SK-N-SH (cell line): ENCODE measurements around the gene PMIS2. TPM values are rescaled to one million over a fixed set of nuclear protein-coding genes. Genes with fewer than 3 reads are reported as not detected.

Experiments used
- CTCF ChIA-PET: fragments of 300-600, 350-600 bp; formaldehyde crosslinking; extraction: SDS; loops from one replicate; lab custom pipeline; 2021; lab: Yijun Ruan, JAX
- POLR2A ChIA-PET: fragments of 350-600 bp; sonication (Branson Sonifier 250); formaldehyde crosslinking; extraction: SDS; loops from one replicate; lab custom pipeline; 2020; ENCODE audit warnings: antibody characterized with exemption, inconsistent platforms; lab: Yijun Ruan, JAX
- DNase-seq: peaks from one replicate; pipeline ENCODE4 v3.0.0; 2012
- H2AFZ ChIP-seq: fragments of 200-600 bp; sonication (generic); 2 replicates; pipeline ENCODE4 v1.8.1; 2016; ENCODE audit warnings: antibody characterized with exemption, mild to moderate bottlenecking, low read depth
- H3F3A ChIP-seq: fragments of 200-600 bp; sonication (generic); replicated peaks from 2 replicates; pipeline ENCODE3; 2016; ENCODE audit warnings: antibody characterized with exemption, mild to moderate bottlenecking; ENCODE audit not compliant: insufficient read depth
- H3K27ac ChIP-seq, 2 experiments: fragments of 200-500 bp in 1 of 2; fragments of 200-600 bp in 1 of 2; sonication (Bioruptor generic) in 1 of 2; sonication (generic), shearing (Covaris generic) in 1 of 2; 2 replicates each; pipeline versions ENCODE4 v1.5.1 to v1.6.1; 2014 to 2016; ENCODE audit warnings: low read depth in 2 of 2, inconsistent platforms in 1 of 2, low read length in 1 of 2, mild to moderate bottlenecking in 1 of 2, mixed read lengths in 1 of 2
- H3K27me3 ChIP-seq: fragments of 200-600 bp; sonication (generic), shearing (Covaris generic); 2 replicates; pipeline ENCODE4 v1.6.1; 2016; ENCODE audit warnings: mixed run types; ENCODE audit not compliant: insufficient read depth
- H3K36me3 ChIP-seq, 2 experiments: fragments of 200-500 bp in 1 of 2; fragments of 200-600 bp in 1 of 2; sonication (Bioruptor generic) in 1 of 2; sonication (generic) in 1 of 2; replicated peaks in 1 of 2; 2 replicates each; pipeline versions ENCODE3 to v1.5.1; 2014 to 2016; ENCODE audit warnings: low read length in 1 of 2, mild to moderate bottlenecking in 1 of 2; ENCODE audit not compliant: insufficient read depth in 2 of 2, control insufficient read depth in 1 of 2
- H3K4me1 ChIP-seq, 2 experiments: fragments of 200-500 bp in 1 of 2; fragments of 200-600 bp in 1 of 2; sonication (Bioruptor generic) in 1 of 2; sonication (generic), shearing (Covaris generic) in 1 of 2; 2 replicates each; pipeline versions ENCODE4 v1.5.1 to v1.6.1; 2014 to 2016; ENCODE audit warnings: low read depth in 1 of 2, low read length in 1 of 2, mixed run types in 1 of 2; ENCODE audit not compliant: insufficient read depth in 2 of 2, control insufficient read depth in 1 of 2
- H3K4me2 ChIP-seq: fragments of 200-600 bp; sonication (generic), shearing (Covaris generic); 2 replicates; pipeline ENCODE4 v1.6.1; 2017; ENCODE audit warnings: mixed run types
- H3K4me3 ChIP-seq, 2 experiments: fragments of 200-500 bp in 1 of 2; fragments of 200-600 bp in 1 of 2; sonication (Bioruptor generic) in 1 of 2; sonication (generic), shearing (Covaris generic) in 1 of 2; 2 replicates each; pipeline versions ENCODE4 v1.5.1 to v1.8.1; 2014 to 2016; ENCODE audit warnings: low read depth in 2 of 2, inconsistent platforms in 1 of 2, low read length in 1 of 2, mild to moderate bottlenecking in 1 of 2, mixed read lengths in 1 of 2, moderate library complexity in 1 of 2
- H3K79me2 ChIP-seq: fragments of 200-600 bp; sonication (generic); 2 replicates; pipeline ENCODE4 v1.8.1; 2017; ENCODE audit warnings: mild to moderate bottlenecking; ENCODE audit not compliant: insufficient read depth
- H3K9ac ChIP-seq: fragments of 200-600 bp; sonication (generic); 2 replicates; pipeline ENCODE4 v1.6.1; 2017; ENCODE audit warnings: mixed run types
- H3K9me2 ChIP-seq: fragments of 200-600 bp; sonication (generic); 2 replicates; pipeline ENCODE4 v1.6.1; 2017; ENCODE audit warnings: mixed run types
- H3K9me3 ChIP-seq: fragments of 200-600 bp; sonication (generic); 2 replicates; pipeline ENCODE4 v1.6.1; 2017; ENCODE audit warnings: mixed run types, mild to moderate bottlenecking, moderate library complexity
- H4K20me1 ChIP-seq: fragments of 200-600 bp; sonication (generic); 2 replicates; pipeline ENCODE4 v1.6.1; 2017; ENCODE audit warnings: mild to moderate bottlenecking, mixed run types; ENCODE audit not compliant: insufficient read depth
- ELF1 ChIP-seq: IDR thresholded peaks from 2 replicates; pipeline ENCODE4 v1.4.0; 2012
- EZH2phosphoT487 ChIP-seq: fragments of 200-600 bp; sonication (generic); IDR thresholded peaks from 2 replicates; pipeline ENCODE4 v1.6.1; 2017; ENCODE audit warnings: low read depth, mixed run types, mild to moderate bottlenecking, antibody characterized with exemption, moderate library complexity, borderline replicate concordance
- FOSL2 ChIP-seq: IDR thresholded peaks from 2 replicates; pipeline ENCODE4 v1.4.0; 2012; ENCODE audit warnings: low read depth, mild to moderate bottlenecking, moderate library complexity, borderline replicate concordance
- FOXJ3 ChIP-seq: sonication (generic); formaldehyde crosslinking; IDR thresholded peaks from 2 replicates; pipeline ENCODE4 v1.5.1; 2020; ENCODE audit warnings: mild to moderate bottlenecking, missing genetic modification reagents
- FOXM1 ChIP-seq: IDR thresholded peaks from 2 replicates; pipeline ENCODE4 v1.4.0; 2012; ENCODE audit warnings: low read depth, mild to moderate bottlenecking
- POLR2AphosphoS5 ChIP-seq: IDR thresholded peaks from 2 replicates; pipeline ENCODE4 v1.6.1; 2012; ENCODE audit warnings: low read depth, low read length
- RCOR1 ChIP-seq: fragments of 150-350 bp; IDR thresholded peaks from 2 replicates; pipeline ENCODE4 v1.6.1; 2017; ENCODE audit warnings: antibody characterized with exemption, low read length
- TAF1 ChIP-seq: IDR thresholded peaks from 2 replicates; pipeline ENCODE4 v1.6.1; 2012; ENCODE audit warnings: low read depth, mild to moderate bottlenecking, low read length, moderate library complexity, borderline replicate concordance
- TCF12 ChIP-seq: IDR thresholded peaks from 2 replicates; pipeline ENCODE4 v1.4.0; 2012
- TEAD4 ChIP-seq: IDR thresholded peaks from 2 replicates; pipeline ENCODE4 v1.4.0; 2012; ENCODE audit warnings: mild to moderate bottlenecking, borderline replicate concordance; ENCODE audit not compliant: insufficient read depth
- USF2 ChIP-seq: fragments of 150-350 bp; IDR thresholded peaks from 2 replicates; pipeline ENCODE4 v1.6.1; 2017; ENCODE audit warnings: antibody characterized with exemption, low read length, low read depth, borderline replicate concordance
- YY1 ChIP-seq: IDR thresholded peaks from 2 replicates; pipeline ENCODE4 v1.4.0; 2012; ENCODE audit warnings: low read depth, mild to moderate bottlenecking
- WGBS: methylation state at CpG from one replicate; pipeline ENCODE4 v1.1.6; 2017; ENCODE audit warnings: low lambda C conversion rate; 5-methylcytosine and 5-hydroxymethylcytosine counted together
- polyA plus RNA-seq, 3 experiments: library from polyadenylated mRNA; depleted of rRNA; stranded (reverse); fragments of >200 nt; gene quantifications; 2 replicates each; pipeline ENCODE4 v1.2.3, GENCODE V29; 2012
- TF ChIP-seq, protein P1 (sequence below): IDR thresholded peaks from 2 replicates; pipeline ENCODE4 v1.4.0; 2012; ENCODE audit warnings: low read depth, borderline replicate concordance
- TF ChIP-seq, protein P2 (sequence below): IDR thresholded peaks from 2 replicates; pipeline ENCODE4 v1.4.0; 2012; ENCODE audit warnings: low read depth
- TF ChIP-seq, protein P3 (sequence below): IDR thresholded peaks from 2 replicates; pipeline ENCODE4 v1.6.1; 2012; ENCODE audit warnings: mild to moderate bottlenecking, low read depth, low read length, moderate library complexity

Gene PMIS2
- polyA plus RNA-seq, 1 of the 3 experiments (the other 2 are of a cell fraction) = not detected

GRCh38 chr19:35609851-35610353 lies 23.9 kb downstream of the PMIS2 start:
- Histone ChIP-seq H2AFZ (no peak overlapping the region), H3K4me1 (peaks cover 0 to 10% of the 10 kb centered on the region in 2 experiments; a peak in 1 of 4 replicates), H3K9me2 (no peaks in the 10 kb centered on the region), H3F3A (no peaks in the 10 kb centered on the region), H3K4me3 (no peak overlapping the region), H3K9me3 (0 out of 2 replicates have a peak, but pooled peaks cover 4% of the 10 kb centered on the region), H3K4me2 (no peak overlapping the region), H3K79me2 (peaks cover 3% of the 10 kb centered on the region; the same call in 1 of the 2 replicates), H3K36me3 (no peaks in the 10 kb centered on the region), H3K9ac (no peak overlapping the region), H3K27ac (no peak overlapping the region), H4K20me1 (no peaks in the 10 kb centered on the region), H3K27me3 (no peaks in the 10 kb centered on the region)
- POLR2A ChIA-PET = no interaction called here
- DNase-seq = no peak
- TF ChIP-seq, protein P1, sequence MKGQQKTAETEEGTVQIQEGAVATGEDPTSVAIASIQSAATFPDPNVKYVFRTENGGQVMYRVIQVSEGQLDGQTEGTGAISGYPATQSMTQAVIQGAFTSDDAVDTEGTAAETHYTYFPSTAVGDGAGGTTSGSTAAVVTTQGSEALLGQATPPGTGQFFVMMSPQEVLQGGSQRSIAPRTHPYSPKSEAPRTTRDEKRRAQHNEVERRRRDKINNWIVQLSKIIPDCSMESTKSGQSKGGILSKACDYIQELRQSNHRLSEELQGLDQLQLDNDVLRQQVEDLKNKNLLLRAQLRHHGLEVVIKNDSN = no peak
- TF ChIP-seq FOXM1 (no peak), USF2 (no peak), POLR2AphosphoS5 (no peak), EZH2phosphoT487 (no peak), ELF1 (no peak)
- TF ChIP-seq, protein P2, sequence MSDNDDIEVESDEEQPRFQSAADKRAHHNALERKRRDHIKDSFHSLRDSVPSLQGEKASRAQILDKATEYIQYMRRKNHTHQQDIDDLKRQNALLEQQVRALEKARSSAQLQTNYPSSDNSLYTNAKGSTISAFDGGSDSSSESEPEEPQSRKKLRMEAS = no peak
- TF ChIP-seq, protein P3, sequence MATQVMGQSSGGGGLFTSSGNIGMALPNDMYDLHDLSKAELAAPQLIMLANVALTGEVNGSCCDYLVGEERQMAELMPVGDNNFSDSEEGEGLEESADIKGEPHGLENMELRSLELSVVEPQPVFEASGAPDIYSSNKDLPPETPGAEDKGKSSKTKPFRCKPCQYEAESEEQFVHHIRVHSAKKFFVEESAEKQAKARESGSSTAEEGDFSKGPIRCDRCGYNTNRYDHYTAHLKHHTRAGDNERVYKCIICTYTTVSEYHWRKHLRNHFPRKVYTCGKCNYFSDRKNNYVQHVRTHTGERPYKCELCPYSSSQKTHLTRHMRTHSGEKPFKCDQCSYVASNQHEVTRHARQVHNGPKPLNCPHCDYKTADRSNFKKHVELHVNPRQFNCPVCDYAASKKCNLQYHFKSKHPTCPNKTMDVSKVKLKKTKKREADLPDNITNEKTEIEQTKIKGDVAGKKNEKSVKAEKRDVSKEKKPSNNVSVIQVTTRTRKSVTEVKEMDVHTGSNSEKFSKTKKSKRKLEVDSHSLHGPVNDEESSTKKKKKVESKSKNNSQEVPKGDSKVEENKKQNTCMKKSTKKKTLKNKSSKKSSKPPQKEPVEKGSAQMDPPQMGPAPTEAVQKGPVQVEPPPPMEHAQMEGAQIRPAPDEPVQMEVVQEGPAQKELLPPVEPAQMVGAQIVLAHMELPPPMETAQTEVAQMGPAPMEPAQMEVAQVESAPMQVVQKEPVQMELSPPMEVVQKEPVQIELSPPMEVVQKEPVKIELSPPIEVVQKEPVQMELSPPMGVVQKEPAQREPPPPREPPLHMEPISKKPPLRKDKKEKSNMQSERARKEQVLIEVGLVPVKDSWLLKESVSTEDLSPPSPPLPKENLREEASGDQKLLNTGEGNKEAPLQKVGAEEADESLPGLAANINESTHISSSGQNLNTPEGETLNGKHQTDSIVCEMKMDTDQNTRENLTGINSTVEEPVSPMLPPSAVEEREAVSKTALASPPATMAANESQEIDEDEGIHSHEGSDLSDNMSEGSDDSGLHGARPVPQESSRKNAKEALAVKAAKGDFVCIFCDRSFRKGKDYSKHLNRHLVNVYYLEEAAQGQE = no peak
- 19% methylated on average over 6 of the region's 6 CpGs for WGBS
- CTCF ChIA-PET = interaction anchor here (1.1 to 4.1 kb wide), 2 partner anchors 52 to 61 kb away, joined by 4 to 13 read pairs; no protein-coding TSS in a partner anchor

DNA sequence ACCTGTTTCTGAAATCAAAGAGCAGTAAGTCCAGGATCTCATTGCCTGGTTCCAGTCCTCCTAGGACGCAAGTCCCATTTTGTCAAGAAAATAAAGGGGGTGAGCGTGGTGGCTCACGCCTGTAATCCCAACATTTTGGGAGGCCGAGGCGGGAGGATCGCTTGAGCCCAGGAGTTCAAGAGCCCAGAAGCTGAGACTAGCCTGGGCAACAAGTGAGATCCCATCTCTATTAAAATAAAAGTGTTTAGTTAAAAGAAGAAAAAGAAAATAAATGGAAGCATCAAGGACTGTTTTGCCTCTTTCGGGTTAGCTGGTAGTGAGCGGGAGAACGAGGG lies 26.2 kb downstream of the PMIS2 start:
- Histone ChIP-seq H3K9ac (no peak overlapping the region), H3K9me3 (0 out of 2 replicates have a peak, but pooled peaks cover 4% of the 10 kb centered on the region), H3K4me1 (peaks cover 0 to 10% of the 10 kb centered on the region in 2 experiments; a peak in 1 of 4 replicates), H3K4me2 (peak overlapping the region; percentile 92), H2AFZ (peak overlapping the region; percentile 89), H4K20me1 (no peaks in the 10 kb centered on the region), H3K27me3 (no peaks in the 10 kb centered on the region), H3K9me2 (no peaks in the 10 kb centered on the region), H3K27ac (no peak overlapping the region), H3F3A (no peaks in the 10 kb centered on the region), H3K79me2 (peaks cover 3% of the 10 kb centered on the region; the same call in 1 of the 2 replicates), H3K36me3 (peaks cover 0 to 2% of the 10 kb centered on the region in 2 experiments), H3K4me3 (peak overlapping the region; percentile 75 to 88)
- no peak for DNase-seq
- ChIA-PET CTCF (interaction anchor here (1.1 to 4.1 kb wide), 3 partner anchors 20 to 259 kb away, joined by 3 to 13 read pairs (median 3); no protein-coding TSS in a partner anchor), POLR2A (interaction anchor here (1.0 kb wide), 1 partner anchor 32 kb away, joined by 3 read pairs; no protein-coding TSS in a partner anchor)
- 18% methylated on average over 9 of the region's 9 CpGs for WGBS
- TF ChIP-seq TEAD4 = no peak
- no peak for TF ChIP-seq FOSL2
- TF ChIP-seq ELF1 = no peak
- TF ChIP-seq, protein P2 = no peak
- no peak for TF ChIP-seq USF2
- TF ChIP-seq YY1 = no peak
- no peak for TF ChIP-seq TAF1
- TF ChIP-seq TCF12 = no peak
- TF ChIP-seq FOXJ3 (CRISPR knock-in tag) = no peak
- no peak for TF ChIP-seq RCOR1
